ENCODE results near the gene IARS2. TPM values are rescaled to one million over a fixed set of nuclear protein-coding genes. Genes with fewer than 3 reads are reported as not detected.

The IARS2 gene
- total RNA-seq, 1 donor from 2014 or later: 67.0 TPM

- Mint-ChIP-seq H3K9me3 (ENCODE audit: unreplicated experiment) (no peaks in the 10 kb centered on the region), H3K27me3 (ENCODE audit: unreplicated experiment) (no peaks in the 10 kb centered on the region), H3K36me3 (ENCODE audit: unreplicated experiment) (peaks cover 34% of the 10 kb centered on the region), H3K27ac (ENCODE audit: unreplicated experiment) (no peak overlapping the region), H3K4me3 (ENCODE audit: unreplicated experiment) (no peak overlapping the region), H3K4me1 (ENCODE audit: unreplicated experiment) (no peaks in the 10 kb centered on the region)
- no peak for DNase-seq (ENCODE audit: extremely low spot score, unreplicated experiment)
- TF ChIP-seq CTCF (IDR thresholded peaks at IDR 0.05): peak; percentile 53
Observed at GRCh38 chr1:220113136-220113695, 19.3 kb downstream of the IARS2 start.

GRCh38 chr1:220119043-220119512, 25.1 kb downstream of the IARS2 start:
- H3K27ac Mint-ChIP-seq (ENCODE audit: unreplicated experiment): no peak overlapping the region
- H3K4me3 Mint-ChIP-seq (ENCODE audit: unreplicated experiment): no peak overlapping the region

GRCh38 chr1:220121791-220122530, 28.0 kb downstream of the IARS2 start:
- Mint-ChIP-seq H3K4me3 (ENCODE audit: unreplicated experiment) (no peak overlapping the region), H3K4me1 (ENCODE audit: unreplicated experiment) (peaks cover 2% of the 10 kb centered on the region), H3K27ac (ENCODE audit: unreplicated experiment) (peak overlapping the region; percentile 27), H3K9me3 (ENCODE audit: unreplicated experiment) (no peaks in the 10 kb centered on the region), H3K36me3 (ENCODE audit: unreplicated experiment) (peaks cover 4% of the 10 kb centered on the region), H3K27me3 (ENCODE audit: unreplicated experiment) (no peaks in the 10 kb centered on the region)
- DNase-seq (ENCODE audit: extremely low spot score, unreplicated experiment): no peak
- TF ChIP-seq CTCF (IDR thresholded peaks at IDR 0.05): no peak

More at GRCh38 chr1:220119043-220119512, 25.1 kb downstream of the IARS2 start:
- Mint-ChIP-seq H3K4me1 (ENCODE audit: unreplicated experiment) (no peaks in the 10 kb centered on the region), H3K36me3 (ENCODE audit: unreplicated experiment) (peaks cover 22% of the 10 kb centered on the region), H3K9me3 (ENCODE audit: unreplicated experiment) (no peaks in the 10 kb centered on the region), H3K27me3 (ENCODE audit: unreplicated experiment) (no peaks in the 10 kb centered on the region)
- TF ChIP-seq CTCF (IDR thresholded peaks at IDR 0.05): no peak
- no peak for DNase-seq (ENCODE audit: extremely low spot score, unreplicated experiment)

GRCh38 chr1:220123066-220123465, 29.1 kb downstream of the IARS2 start:
- Mint-ChIP-seq H3K27ac (ENCODE audit: unreplicated experiment) (no peak overlapping the region), H3K27me3 (ENCODE audit: unreplicated experiment) (no peaks in the 10 kb centered on the region), H3K4me3 (ENCODE audit: unreplicated experiment) (no peak overlapping the region), H3K4me1 (ENCODE audit: unreplicated experiment) (peaks cover 2% of the 10 kb centered on the region), H3K9me3 (ENCODE audit: unreplicated experiment) (no peaks in the 10 kb centered on the region), H3K36me3 (ENCODE audit: unreplicated experiment) (peaks cover 3% of the 10 kb centered on the region)
- DNase-seq (ENCODE audit: extremely low spot score, unreplicated experiment): no peak
- TF ChIP-seq CTCF (IDR thresholded peaks at IDR 0.05): no peak

GRCh38 chr1:220123889-220124288, 30.0 kb downstream of the IARS2 start:
- TF ChIP-seq CTCF (IDR thresholded peaks at IDR 0.05): peak; percentile 40
- no peaks in the 10 kb centered on the region for H3K27me3 Mint-ChIP-seq (ENCODE audit: unreplicated experiment)
- peaks cover 6% of the 10 kb centered on the region for H3K36me3 Mint-ChIP-seq (ENCODE audit: unreplicated experiment)
- no peak overlapping the region for H3K4me3 Mint-ChIP-seq (ENCODE audit: unreplicated experiment)
- H3K27ac Mint-ChIP-seq (ENCODE audit: unreplicated experiment): no peak overlapping the region
- no peaks in the 10 kb centered on the region for H3K9me3 Mint-ChIP-seq (ENCODE audit: unreplicated experiment)
- DNase-seq (ENCODE audit: extremely low spot score, unreplicated experiment): no peak
- H3K4me1 Mint-ChIP-seq (ENCODE audit: unreplicated experiment): peaks cover 2% of the 10 kb centered on the region
